AG09319 (cell line): Measurements from ENCODE around the gene NRAP.

Experiments used
- DNase-seq: peaks from one replicate; pipeline ENCODE4 v3.0.0-alpha.2; 2010; ENCODE audit warnings: low read depth; ENCODE audit errors: extremely low read depth
- CTCF ChIP-seq: IDR thresholded peaks from 2 replicates; pipeline ENCODE4 v1.5.1; 2011; ENCODE audit warnings: low read depth, mild to moderate bottlenecking, inconsistent platforms, low read length, moderate library complexity

NRAP gene

DNA sequence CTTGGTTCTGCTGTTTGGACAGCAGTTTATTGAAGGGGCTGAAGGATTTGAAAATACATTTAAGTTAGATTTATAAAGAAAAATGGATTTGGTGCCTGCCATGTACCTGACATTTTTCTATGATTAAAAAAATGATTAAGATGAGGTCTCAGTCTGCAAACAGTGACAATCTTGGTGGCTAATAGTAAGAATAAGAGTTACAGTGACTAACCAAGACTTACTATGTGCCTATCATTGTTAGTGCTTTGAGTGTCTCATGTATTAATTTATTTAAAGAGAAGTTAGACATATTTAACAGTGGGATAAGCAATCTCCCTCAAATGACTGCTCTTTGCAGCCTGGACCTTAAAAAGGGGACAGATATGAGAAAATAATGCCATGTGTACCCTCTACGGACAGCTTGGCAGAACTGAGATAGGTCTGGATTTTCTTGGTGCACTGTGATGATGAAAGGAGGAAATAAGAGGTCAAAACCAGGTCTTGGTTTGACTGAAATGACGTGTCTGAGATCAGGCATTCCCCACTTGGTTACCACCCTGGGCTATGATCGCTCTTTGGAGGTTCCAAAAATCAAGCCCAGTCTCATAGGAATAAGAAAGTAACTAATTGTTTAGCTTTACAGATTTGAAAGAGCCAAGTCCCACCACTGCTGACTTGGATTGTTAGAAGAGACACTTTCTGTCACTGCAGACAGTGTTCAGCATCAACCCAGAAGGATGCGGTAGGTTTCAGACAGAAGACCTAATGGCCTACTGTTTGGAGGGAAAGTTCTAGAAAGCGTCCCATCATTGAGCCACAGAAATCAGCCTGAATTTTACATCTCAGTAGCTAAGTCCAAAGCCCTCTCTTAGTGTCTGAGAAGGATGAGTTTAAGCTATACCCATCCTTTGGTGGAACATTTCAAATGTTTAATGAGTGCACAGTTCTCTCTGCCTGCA lies 18.0 kb upstream of the NRAP start:
- no peak for DNase-seq

DNA sequence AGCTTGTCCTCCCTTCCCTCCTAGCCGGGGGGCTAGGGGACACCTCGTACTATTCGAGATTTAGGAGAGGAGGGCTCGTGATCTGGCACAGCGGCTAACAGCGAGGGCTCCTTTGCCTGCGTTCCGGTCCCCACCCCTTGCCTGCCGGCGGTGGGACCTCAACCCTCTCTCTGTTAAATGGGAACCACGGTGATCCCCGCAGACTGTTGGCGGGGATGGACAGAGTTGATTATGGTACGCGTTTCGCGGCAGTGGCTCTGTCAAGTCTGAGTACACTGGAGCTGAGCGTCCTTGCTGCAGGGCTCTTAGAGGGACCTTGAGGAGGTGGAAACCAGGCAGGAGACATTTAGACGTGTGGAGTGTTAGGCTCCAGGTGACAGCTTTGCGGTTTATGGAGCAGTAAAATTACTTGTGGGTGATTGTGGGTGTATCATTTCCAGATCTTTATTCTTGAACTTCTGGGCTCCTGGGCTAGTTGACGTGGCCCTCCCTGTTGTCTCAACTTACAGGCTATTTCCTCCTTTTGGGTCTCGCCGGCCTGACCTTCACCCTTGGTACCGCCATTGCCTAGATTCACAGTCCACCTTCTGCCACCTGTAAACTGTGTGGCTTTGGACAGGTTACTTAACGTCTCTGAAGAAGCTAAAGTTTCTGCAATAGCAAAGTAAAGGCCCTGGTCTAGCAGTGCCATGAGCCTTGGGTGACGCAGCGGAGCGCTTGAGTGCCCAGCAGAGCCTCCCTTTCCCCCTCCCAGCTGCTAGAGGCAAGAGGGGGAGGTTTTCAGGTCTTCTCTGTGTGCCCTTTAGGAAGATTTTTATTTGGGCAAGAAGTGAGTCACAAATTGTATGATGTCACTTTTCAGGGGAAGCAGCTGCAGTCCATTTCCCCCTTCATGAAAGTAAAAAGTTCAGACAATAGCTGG lies 16.6 kb upstream of the NRAP start:
- no peak for TF ChIP-seq CTCF
- DNase-seq, result no peak

More for the DNA sequence above, 18.0 kb upstream of the NRAP start:
- TF ChIP-seq CTCF, result no peak

DNA sequence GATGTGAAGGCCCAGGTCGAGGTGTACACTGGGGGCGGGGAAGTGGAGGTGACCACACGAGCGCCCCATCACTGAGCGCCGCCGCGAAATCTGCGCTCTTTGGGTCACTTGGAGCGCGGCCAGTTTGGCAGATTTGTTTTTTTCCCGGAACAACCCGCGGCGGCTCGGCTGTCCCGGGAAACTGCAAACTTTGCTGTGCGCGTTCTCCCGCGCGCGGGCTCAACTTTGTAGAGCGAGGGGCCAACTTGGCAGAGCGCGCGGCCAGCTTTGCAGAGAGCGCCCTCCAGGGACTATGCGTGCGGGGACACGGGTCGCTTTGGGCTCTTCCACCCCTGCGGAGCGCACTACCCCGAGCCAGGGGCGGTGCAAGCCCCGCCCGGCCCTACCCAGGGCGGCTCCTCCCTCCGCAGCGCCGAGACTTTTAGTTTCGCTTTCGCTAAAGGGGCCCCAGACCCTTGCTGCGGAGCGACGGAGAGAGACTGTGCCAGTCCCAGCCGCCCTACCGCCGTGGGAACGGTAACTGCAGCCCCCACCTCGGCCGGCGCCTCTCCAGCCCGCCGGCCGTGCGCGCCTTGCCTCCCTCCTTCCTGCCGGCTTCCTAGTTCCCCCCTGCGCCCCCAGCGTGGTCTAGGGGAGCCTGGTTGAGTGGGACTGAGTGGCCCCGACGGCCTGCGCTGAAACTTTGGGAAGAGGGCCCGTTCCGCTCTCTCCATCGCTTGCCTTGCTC lies 15.8 kb upstream of the NRAP start, which contains the start of gene CASP7:
Gene CASP7 (plus strand): TSS at position 450 of the 727 bp plus-strand sequence. CDS start 17,582 bp downstream, outside the sequence.
- no peak for DNase-seq
- TF ChIP-seq CTCF, result no peak

- no peak for DNase-seq
- no peak for TF ChIP-seq CTCF
Observed at GRCh38 chr10:113666682-113667252, 2.9 kb upstream of the NRAP start.

- no peak for TF ChIP-seq CTCF
- DNase-seq, result peak; percentile 44
Observed at GRCh38 chr10:113665806-113666354, 2.0 kb upstream of the NRAP start.

DNA sequence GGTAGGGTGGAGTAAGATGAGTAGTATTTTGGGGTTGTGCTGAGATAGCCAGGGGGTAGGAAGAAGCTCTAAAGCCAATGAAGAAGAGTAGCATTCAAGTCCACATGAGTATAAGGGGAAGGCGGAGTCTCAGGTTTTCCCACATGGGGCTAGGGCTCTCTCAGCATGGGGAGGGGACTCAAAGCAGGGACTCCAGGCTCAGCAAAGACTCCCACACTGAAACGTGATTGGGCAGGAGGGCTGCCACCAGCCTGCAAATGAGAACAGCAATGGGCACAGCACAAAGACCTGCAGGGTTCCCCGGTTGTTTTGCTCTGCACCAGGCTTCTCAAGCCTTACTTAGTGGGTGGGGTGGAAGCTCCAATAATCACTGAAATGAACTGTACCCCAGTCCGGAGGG lies 1.5 kb upstream of the NRAP start:
- no peak for TF ChIP-seq CTCF
- no peak for DNase-seq
